ENCODE results near the gene ZBTB24.

GRCh38 chr6:109451376-109451775 is 31.6 kb downstream of the ZBTB24 start:
- TF ChIP-seq CTCF (IDR thresholded peaks at IDR 0.05 in 4 of 5, conservative IDR thresholded peaks at IDR 0.05 in 1 of 5) (no peak), POLR2A (IDR thresholded peaks at IDR 0.05) (no peak)
